DMS 273 (cell line): ENCODE measurements around the gene NQO2.
"Not testable (repeated sequence)": the region's sequence is repeated elsewhere in the genome, so short reads cannot be mapped to it uniquely, and the experiment has no call there.

Experiments
- DNase-seq: peaks from one replicate; lab custom pipeline; 2025; ENCODE audit not compliant: unreplicated experiment; lab: John Stamatoyannopoulos, UW

NQO2 gene

GRCh38 chr6:3011592-3011991, 11.9 kb downstream of the NQO2 start:
- no peak for DNase-seq

- DNase-seq, result no peak
Observed at GRCh38 chr6:3013486-3013885, 13.8 kb downstream of the NQO2 start.

GRCh38 chr6:3013901-3014674, 14.4 kb downstream of the NQO2 start:
- DNase-seq, result no peak

GRCh38 chr6:3014675-3015066, 15.0 kb downstream of the NQO2 start:
- no peak for DNase-seq

GRCh38 chr6:3015144-3015543, 15.4 kb downstream of the NQO2 start:
- no peak for DNase-seq

GRCh38 chr6:3016473-3017280, 17.0 kb downstream of the NQO2 start:
- no peak for DNase-seq

GRCh38 chr6:3017304-3017703, 17.6 kb downstream of the NQO2 start:
- DNase-seq, result no peak

- DNase-seq, result no peak
Observed at GRCh38 chr6:3019065-3019464, 19.4 kb downstream of the NQO2 start.

GRCh38 chr6:3019749-3020320, 20.1 kb downstream of the NQO2 start:
- DNase-seq, result no peak

GRCh38 chr6:3020976-3021598, 21.4 kb downstream of the NQO2 start:
- DNase-seq, result not testable (repeated sequence)

GRCh38 chr6:3022765-3023662, 23.3 kb downstream of the NQO2 start:
- DNase-seq, result no peak

GRCh38 chr6:3023663-3024483, 24.2 kb downstream of the NQO2 start:
- peak; percentile 64 for DNase-seq

GRCh38 chr6:3026791-3027626, 27.3 kb downstream of the NQO2 start:
- no peak for DNase-seq

GRCh38 chr6:3028156-3028555, 28.5 kb downstream of the NQO2 start:
- DNase-seq, result not testable (repeated sequence)

- DNase-seq, result peak; percentile 47
Observed at GRCh38 chr6:3031857-3032640, 32.4 kb downstream of the NQO2 start.

- DNase-seq, result no peak
Observed at GRCh38 chr6:3032986-3033385, 33.3 kb downstream of the NQO2 start.

- no peak for DNase-seq
Observed at GRCh38 chr6:3033652-3034051, 34.0 kb downstream of the NQO2 start.

GRCh38 chr6:3035397-3035796, 35.7 kb downstream of the NQO2 start:
- DNase-seq, result no peak
